Colonic mucosa (tissue), 4 donors: Measurements from ENCODE around the gene TRRAP. TPM values are rescaled to one million over a fixed set of nuclear protein-coding genes. Genes with fewer than 3 reads are reported as not detected.

Source experiments
- DNase-seq: peaks from one replicate; pipeline ENCODE4 v3.0.0-alpha.2; 2020
- H3K27ac ChIP-seq: fragments of 200-600 bp; one replicate; pipeline ENCODE4 v1.8.0; 2021
- H3K27me3 ChIP-seq: fragments of 200-600 bp; one replicate; pipeline ENCODE4 v1.8.0; 2021
- H3K36me3 ChIP-seq: fragments of 200-600 bp; one replicate; pipeline ENCODE4 v1.8.0; 2021
- H3K4me1 ChIP-seq: fragments of 200-600 bp; one replicate; pipeline ENCODE4 v1.8.0; 2021; ENCODE audit warnings: mild to moderate bottlenecking
- H3K4me3 ChIP-seq: fragments of 200-600 bp; one replicate; pipeline ENCODE4 v1.8.0; 2021
- H3K9ac ChIP-seq, 2 donors: one replicate each; pipeline ENCODE4 v1.7.0; 2013; ENCODE audit warnings: control low read depth in 2 of 2, low read depth in 2 of 2, low read length in 2 of 2
- H3K9me3 ChIP-seq: fragments of 200-600 bp; one replicate; pipeline ENCODE4 v1.8.0; 2021
- intact Hi-C: fragments of 100-400 bp; cut with DNase I; formaldehyde crosslinking; loops from one replicate; pipeline ENCODE4 v1.14.1; 2022
- total RNA-seq, 2 donors: library from RNA; stranded (reverse); fragmentation: NEBNext Ultra II Directional in 1 of 2; extraction: Animal tissue kit (Norgen Biotek cat#: 25700) in 1 of 2; gene quantifications; one replicate each; pipeline ENCODE4 v1.2.1, GENCODE V29; 2021
- TF ChIP-seq, protein P1 (sequence below): fragments of 200-600 bp; IDR thresholded peaks from one replicate; pipeline ENCODE4 v1.8.0; 2022; ENCODE audit warnings: antibody characterized with exemption, mild to moderate bottlenecking
- donor health status: healthy.
- donor health status: DM: no; HTN: no; CAD: no.
- donor health status: DM: no; HTN: no; CAD: no.

Gene TRRAP
- total RNA-seq, 2 donors from 2014 or later: 33.3 to 39.4 TPM

DNA sequence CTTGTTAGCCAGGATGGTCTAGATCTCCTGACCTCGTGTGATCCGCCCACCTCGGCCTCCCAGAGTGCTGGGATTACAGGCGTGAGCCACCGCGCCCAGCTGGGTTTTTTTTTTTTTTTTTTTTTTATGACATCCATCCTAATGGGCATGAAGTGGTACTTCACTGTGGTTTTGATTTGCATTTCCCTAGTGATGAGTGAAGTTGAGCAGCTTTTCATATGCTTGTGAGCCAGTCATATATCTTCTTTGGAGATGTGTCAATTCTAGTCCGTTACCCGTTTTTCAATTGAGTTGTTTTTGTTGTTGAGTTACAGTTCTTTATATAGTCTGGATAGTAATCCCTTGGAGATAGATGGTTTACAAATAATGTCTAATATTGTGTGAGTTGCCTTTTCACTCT is 137.9 kb downstream of the TRRAP start:
- Histone ChIP-seq H3K9me3 (no peaks in the 10 kb centered on the region), H3K4me3 (no peak overlapping the region), H3K27me3 (no peaks in the 10 kb centered on the region), H3K9ac (no peak overlapping the region), H3K4me1 (no peaks in the 10 kb centered on the region), H3K36me3 (peaks cover 17% of the 10 kb centered on the region), H3K27ac (no peak overlapping the region)
- DNase-seq: no peak
- intact Hi-C loops: no loop called here
- TF ChIP-seq, protein P1, sequence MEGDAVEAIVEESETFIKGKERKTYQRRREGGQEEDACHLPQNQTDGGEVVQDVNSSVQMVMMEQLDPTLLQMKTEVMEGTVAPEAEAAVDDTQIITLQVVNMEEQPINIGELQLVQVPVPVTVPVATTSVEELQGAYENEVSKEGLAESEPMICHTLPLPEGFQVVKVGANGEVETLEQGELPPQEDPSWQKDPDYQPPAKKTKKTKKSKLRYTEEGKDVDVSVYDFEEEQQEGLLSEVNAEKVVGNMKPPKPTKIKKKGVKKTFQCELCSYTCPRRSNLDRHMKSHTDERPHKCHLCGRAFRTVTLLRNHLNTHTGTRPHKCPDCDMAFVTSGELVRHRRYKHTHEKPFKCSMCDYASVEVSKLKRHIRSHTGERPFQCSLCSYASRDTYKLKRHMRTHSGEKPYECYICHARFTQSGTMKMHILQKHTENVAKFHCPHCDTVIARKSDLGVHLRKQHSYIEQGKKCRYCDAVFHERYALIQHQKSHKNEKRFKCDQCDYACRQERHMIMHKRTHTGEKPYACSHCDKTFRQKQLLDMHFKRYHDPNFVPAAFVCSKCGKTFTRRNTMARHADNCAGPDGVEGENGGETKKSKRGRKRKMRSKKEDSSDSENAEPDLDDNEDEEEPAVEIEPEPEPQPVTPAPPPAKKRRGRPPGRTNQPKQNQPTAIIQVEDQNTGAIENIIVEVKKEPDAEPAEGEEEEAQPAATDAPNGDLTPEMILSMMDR: no peak

GRCh38 chr7:99019523-99020412 is 141.4 kb downstream of the TRRAP start:
- no peak overlapping the region for H3K27ac ChIP-seq
- H3K9ac ChIP-seq: no peak overlapping the region
- no peak overlapping the region for H3K4me3 ChIP-seq
- H3K36me3 ChIP-seq: peaks cover 2% of the 10 kb centered on the region
- H3K4me1 ChIP-seq: peaks cover 5% of the 10 kb centered on the region
- no peak for DNase-seq
- intact Hi-C loops: no loop called here
- no peaks in the 10 kb centered on the region for H3K27me3 ChIP-seq
- TF ChIP-seq, protein P1: no peak
- no peaks in the 10 kb centered on the region for H3K9me3 ChIP-seq

DNA sequence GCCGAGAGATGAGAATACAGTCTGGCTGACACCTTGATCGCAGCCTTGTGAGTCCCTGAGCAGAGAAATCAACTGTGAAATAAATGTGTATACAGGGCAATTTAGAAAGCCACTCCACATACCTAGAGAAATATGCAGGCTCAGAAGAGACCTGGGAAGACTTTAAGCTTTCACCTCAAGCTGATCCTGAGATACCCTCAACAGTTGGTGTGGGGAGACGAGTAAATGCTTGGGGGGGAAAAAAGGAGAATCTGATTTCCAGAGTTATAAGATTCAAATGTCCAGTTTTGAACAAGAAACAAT is 142.0 kb downstream of the TRRAP start:
- peaks cover 5% of the 10 kb centered on the region for H3K4me1 ChIP-seq
- intact Hi-C loops: no loop called here
- H3K9me3 ChIP-seq: no peaks in the 10 kb centered on the region

GRCh38 chr7:99021941-99022560 is 143.7 kb downstream of the TRRAP start:
- intact Hi-C loops: no loop called here
- Histone ChIP-seq H3K36me3 (no peaks in the 10 kb centered on the region), H3K9me3 (no peaks in the 10 kb centered on the region), H3K27ac (peak overlapping the region; percentile 32), H3K4me3 (no peak overlapping the region), H3K27me3 (no peaks in the 10 kb centered on the region), H3K4me1 (peaks cover 5% of the 10 kb centered on the region), H3K9ac (no peak overlapping the region)
- TF ChIP-seq, protein P1: no peak
- no peak for DNase-seq

More for the DNA sequence above, 142.0 kb downstream of the TRRAP start:
- H3K27me3 ChIP-seq: no peaks in the 10 kb centered on the region
- no peaks in the 10 kb centered on the region for H3K36me3 ChIP-seq
- no peak for DNase-seq
- H3K4me3 ChIP-seq: no peak overlapping the region
- TF ChIP-seq, protein P1: no peak
- no peak overlapping the region for H3K9ac ChIP-seq
- no peak overlapping the region for H3K27ac ChIP-seq

DNA sequence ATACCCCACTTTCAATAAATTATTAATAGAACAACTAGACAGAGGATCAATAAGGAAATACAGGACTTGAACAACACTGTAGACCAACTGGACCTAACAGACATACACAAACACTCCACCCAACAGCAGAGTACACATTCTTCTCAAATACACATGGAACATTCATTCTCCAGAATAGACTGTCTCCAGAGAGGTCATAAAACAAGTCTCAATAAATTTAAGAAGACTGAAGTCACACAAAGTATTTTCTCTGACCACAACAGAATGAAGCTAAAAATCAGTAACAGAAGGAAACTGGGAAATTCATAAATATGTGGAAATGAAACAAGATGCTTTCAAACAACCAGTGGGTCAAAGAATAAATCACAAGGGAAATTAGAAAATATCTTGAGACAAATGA is 145.7 kb downstream of the TRRAP start:
- Histone ChIP-seq H3K4me1 (peaks cover 5% of the 10 kb centered on the region), H3K36me3 (no peaks in the 10 kb centered on the region), H3K4me3 (no peak overlapping the region), H3K9ac (no peak overlapping the region), H3K9me3 (no peaks in the 10 kb centered on the region), H3K27ac (peak overlapping the region; percentile 35), H3K27me3 (no peaks in the 10 kb centered on the region)
- no peak for DNase-seq
- intact Hi-C loops: no loop called here
- TF ChIP-seq, protein P1: no peak
